A673 (cell line): ENCODE data around the gene ARL3. TPM values are rescaled to one million over a fixed set of nuclear protein-coding genes. Genes with fewer than 3 reads are reported as not detected.

ENCODE experiments used
- BruUV-seq: library from RNA; stranded (reverse); fragments of 400-500 nt; replicated peaks from 2 replicates; lab custom pipeline; 2021; lab: Mats Ljungman, UMichigan
- CTCF ChIA-PET: fragments of 300-600 bp; sonication (Branson Sonifier 250); formaldehyde crosslinking; loops from one replicate; lab custom pipeline; 2022; ENCODE audit warnings: antibody characterized with exemption; lab: Charles Lee
- POLR2A ChIA-PET: fragments of 300-600 bp; sonication (Branson Sonifier 250); formaldehyde crosslinking; loops from one replicate; lab custom pipeline; 2022; ENCODE audit warnings: antibody characterized with exemption; ENCODE audit not compliant: low non-redundant PET; lab: Charles Lee
- DNase-seq: peaks from one replicate; pipeline ENCODE4 v3.0.0-alpha.2; 2015; ENCODE audit warnings: low spot score
- H3K27ac ChIP-seq: fragments of 200-600 bp; sonication (generic); 2 replicates; pipeline ENCODE4 v1.5.1; 2016; ENCODE audit warnings: mixed run types, low read depth, mild to moderate bottlenecking, mixed read lengths, antibody characterized with exemption, low read length; ENCODE audit not compliant: poor library complexity, severe bottlenecking
- H3K27me3 ChIP-seq: fragments of 200-600 bp; sonication (generic); replicated peaks from 2 replicates; pipeline ENCODE4 v1.6.1; 2017; ENCODE audit warnings: mixed run types, low read depth, mild to moderate bottlenecking, mixed read lengths, antibody characterized with exemption, low read length; ENCODE audit not compliant: insufficient read depth, poor library complexity
- H3K36me3 ChIP-seq: fragments of 200-600 bp; sonication (generic); 2 replicates; pipeline ENCODE4 v1.6.1; 2016; ENCODE audit warnings: mixed run types, mild to moderate bottlenecking, mixed read lengths, antibody characterized with exemption, low read length; ENCODE audit not compliant: insufficient read depth, poor library complexity, severe bottlenecking
- H3K4me1 ChIP-seq: fragments of 200-600 bp; sonication (generic); 2 replicates; pipeline ENCODE4 v1.6.1; 2017; ENCODE audit warnings: mixed run types, mild to moderate bottlenecking, mixed read lengths, antibody characterized with exemption, low read length; ENCODE audit not compliant: insufficient read depth, poor library complexity, severe bottlenecking
- H3K4me3 ChIP-seq: fragments of 200-600 bp; sonication (generic); 2 replicates; pipeline ENCODE4 v1.5.1; 2016; ENCODE audit warnings: low read depth, mixed run types, mild to moderate bottlenecking, mixed read lengths, low read length; ENCODE audit not compliant: poor library complexity, severe bottlenecking
- H3K9me3 ChIP-seq: fragments of 200-600 bp; sonication (generic); 2 replicates; pipeline ENCODE4 v1.6.1; 2016; ENCODE audit warnings: mixed run types, low read depth, mild to moderate bottlenecking, mixed read lengths, antibody characterized with exemption, low read length; ENCODE audit not compliant: poor library complexity, severe bottlenecking
- EZH2 ChIP-seq: fragments of 200-600 bp; sonication (generic); IDR thresholded peaks from 2 replicates; pipeline ENCODE4 v1.6.1; 2017; ENCODE audit warnings: borderline replicate concordance, low read depth, mild to moderate bottlenecking, mixed read lengths, antibody characterized with exemption, low read length; ENCODE audit not compliant: poor library complexity, severe bottlenecking
- intact Hi-C: fragments of 100-400 bp; cut with micrococcal nuclease; formaldehyde crosslinking; loops from one replicate; pipeline ENCODE4 v1.10.0; 2022; ENCODE audit not compliant: unreplicated experiment
- total RNA-seq: library from RNA; stranded (reverse); gene quantifications from 2 replicates; pipeline ENCODE4 v1.2.3, GENCODE V29; 2021
- TF ChIP-seq, protein P1 (sequence below): fragments of 300-800, 200-600 bp; sonication (generic); conservative IDR thresholded peaks from 2 replicates; pipeline ENCODE4 v1.5.1; 2017; ENCODE audit warnings: low read depth, mild to moderate bottlenecking, antibody characterized with exemption, low read length, moderate library complexity, mixed read lengths

The ARL3 gene
- total RNA-seq, 1 experiment from 2014 or later = 14.9 TPM

DNA sequence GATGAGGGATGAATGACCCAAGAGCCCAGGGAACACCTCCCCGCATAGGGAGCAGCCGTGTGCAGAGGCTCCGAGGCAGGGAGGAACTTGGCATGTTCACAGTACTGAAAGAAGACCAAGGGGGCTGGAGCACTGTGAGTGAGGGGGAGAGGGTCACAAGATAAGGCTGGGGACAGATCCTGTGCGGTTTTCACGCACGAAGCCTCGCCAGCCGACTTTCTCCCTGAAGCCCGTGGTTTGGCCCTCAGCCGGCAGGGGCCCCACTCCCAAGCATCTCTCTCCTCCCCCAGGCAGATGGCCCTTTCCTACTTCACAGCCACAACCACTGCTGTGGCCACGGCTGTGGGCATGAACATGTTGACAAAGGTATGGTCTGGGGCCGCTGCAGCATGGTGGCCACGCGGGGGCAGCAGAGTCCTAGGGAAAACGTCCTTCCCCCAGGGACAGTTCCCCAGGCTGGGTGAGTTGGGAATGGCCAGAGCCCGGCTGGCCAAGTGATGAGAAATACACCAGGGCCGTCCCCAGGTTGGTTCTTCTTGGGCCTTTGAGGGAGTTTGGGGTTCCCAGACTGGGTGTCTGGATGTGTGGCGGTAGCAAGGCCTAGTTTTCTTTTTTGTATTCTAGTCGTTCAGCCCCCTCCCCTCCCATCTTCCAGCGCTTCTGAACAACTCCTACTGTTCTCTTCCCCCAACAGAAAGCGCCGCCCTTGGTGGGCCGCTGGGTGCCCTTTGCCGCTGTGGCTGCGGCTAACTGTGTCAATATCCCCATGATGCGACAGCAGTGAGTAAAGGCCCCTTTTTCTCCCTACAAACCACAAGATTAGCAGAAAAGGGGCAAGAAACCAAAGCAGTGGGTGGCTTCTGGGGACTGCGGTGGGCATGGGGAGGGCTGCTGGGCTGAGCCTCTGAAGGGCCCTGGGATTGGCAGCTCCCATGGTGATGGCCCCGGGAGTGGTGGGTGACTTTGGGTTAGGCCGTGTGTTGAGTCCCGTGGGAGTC is 15.1 kb upstream of the ARL3 start:
- no peak overlapping the region for H3K4me3 ChIP-seq
- H3K36me3 ChIP-seq = peaks cover 39% of the 10 kb centered on the region
- POLR2A ChIA-PET = no interaction called here
- DNase-seq = peak; percentile 78
- no TSS peak for BruUV-seq
- CTCF ChIA-PET = no interaction called here
- intact Hi-C loops = loop anchor here (2.0 to 10.0 kb wide), 3 partner anchors 103 to 335 kb away; no protein-coding TSS in a partner anchor
- TF ChIP-seq EZH2 = no peak
- TF ChIP-seq, protein P1, sequence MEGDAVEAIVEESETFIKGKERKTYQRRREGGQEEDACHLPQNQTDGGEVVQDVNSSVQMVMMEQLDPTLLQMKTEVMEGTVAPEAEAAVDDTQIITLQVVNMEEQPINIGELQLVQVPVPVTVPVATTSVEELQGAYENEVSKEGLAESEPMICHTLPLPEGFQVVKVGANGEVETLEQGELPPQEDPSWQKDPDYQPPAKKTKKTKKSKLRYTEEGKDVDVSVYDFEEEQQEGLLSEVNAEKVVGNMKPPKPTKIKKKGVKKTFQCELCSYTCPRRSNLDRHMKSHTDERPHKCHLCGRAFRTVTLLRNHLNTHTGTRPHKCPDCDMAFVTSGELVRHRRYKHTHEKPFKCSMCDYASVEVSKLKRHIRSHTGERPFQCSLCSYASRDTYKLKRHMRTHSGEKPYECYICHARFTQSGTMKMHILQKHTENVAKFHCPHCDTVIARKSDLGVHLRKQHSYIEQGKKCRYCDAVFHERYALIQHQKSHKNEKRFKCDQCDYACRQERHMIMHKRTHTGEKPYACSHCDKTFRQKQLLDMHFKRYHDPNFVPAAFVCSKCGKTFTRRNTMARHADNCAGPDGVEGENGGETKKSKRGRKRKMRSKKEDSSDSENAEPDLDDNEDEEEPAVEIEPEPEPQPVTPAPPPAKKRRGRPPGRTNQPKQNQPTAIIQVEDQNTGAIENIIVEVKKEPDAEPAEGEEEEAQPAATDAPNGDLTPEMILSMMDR = peak; percentile 94
- H3K27ac ChIP-seq = no peak overlapping the region
- no peaks in the 10 kb centered on the region for H3K4me1 ChIP-seq
- no peaks in the 10 kb centered on the region for H3K9me3 ChIP-seq
- H3K27me3 ChIP-seq = no peaks in the 10 kb centered on the region

DNA sequence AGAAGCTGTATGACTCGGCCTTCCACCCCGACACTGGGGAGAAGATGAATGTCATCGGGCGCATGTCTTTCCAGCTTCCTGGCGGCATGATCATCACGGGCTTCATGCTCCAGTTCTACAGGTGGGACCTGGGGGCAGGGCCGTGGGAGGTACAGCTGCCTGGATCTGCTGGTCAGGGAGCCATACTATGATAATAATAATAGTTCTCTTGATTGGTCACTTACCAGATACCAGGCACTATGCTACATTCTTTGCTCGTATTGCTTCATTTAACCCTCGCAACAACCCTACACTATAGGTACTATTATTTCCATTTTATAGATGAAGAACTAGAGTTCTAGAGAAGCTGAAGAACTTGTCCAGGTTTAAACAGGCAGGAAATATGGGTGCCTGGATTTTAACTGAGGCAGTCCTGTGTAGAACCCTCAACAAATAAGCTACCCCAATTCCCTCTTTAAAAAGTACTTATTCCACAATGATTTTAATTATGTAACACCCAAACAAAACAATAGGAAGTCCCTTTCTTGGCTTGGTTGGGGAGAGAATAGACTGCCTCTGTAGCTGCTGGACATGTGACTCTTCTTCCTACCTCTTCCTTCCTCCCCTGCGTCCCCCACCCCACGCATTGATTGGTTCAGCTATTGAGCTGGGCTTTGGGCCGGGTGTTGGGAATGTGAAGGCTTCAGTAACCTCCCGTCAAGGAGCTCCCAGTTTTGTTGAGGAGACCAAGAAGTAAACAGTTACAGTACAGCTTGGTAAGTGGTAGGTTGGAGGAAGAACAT is 13.0 kb upstream of the ARL3 start:
- ChIA-PET POLR2A (no interaction called here), CTCF (no interaction called here)
- intact Hi-C loops = loop anchor here (10.0 kb wide), 1 partner anchor 338 kb away; no protein-coding TSS in a partner anchor
- BruUV-seq = no TSS peak
- Histone ChIP-seq H3K27me3 (no peaks in the 10 kb centered on the region), H3K36me3 (peaks cover 43% of the 10 kb centered on the region), H3K27ac (peak overlapping the region; percentile 15), H3K4me3 (no peak overlapping the region), H3K4me1 (no peaks in the 10 kb centered on the region), H3K9me3 (no peaks in the 10 kb centered on the region)
- no peak for DNase-seq
- TF ChIP-seq EZH2 = no peak
- TF ChIP-seq, protein P1 = no peak

DNA sequence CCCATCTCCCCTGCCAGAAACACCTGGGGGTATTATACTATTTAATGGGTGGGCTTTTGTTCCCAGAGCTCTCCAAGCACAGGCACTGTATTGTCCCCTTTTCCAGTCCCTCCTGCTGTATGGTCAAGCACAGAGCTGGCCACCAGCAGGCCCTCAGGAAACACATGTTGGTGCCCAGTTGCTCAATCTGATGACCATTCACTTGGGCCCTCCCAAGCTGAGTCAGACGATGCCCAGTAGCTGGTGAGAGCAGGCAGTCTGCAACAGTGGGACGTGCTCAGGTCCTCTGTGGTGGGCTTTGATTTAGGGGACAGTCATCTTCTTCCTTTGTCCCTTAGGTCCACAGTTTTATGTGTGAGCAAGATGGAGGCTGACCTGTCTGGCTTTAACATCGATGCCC is 12.1 kb upstream of the ARL3 start:
- H3K27me3 ChIP-seq = no peaks in the 10 kb centered on the region
- intact Hi-C loops = loop anchor here (10.0 kb wide), 1 partner anchor 339 kb away; no protein-coding TSS in a partner anchor
- POLR2A ChIA-PET = no interaction called here
- no TSS peak for BruUV-seq
- H3K27ac ChIP-seq = no peak overlapping the region
- peaks cover 39% of the 10 kb centered on the region for H3K36me3 ChIP-seq
- CTCF ChIA-PET = no interaction called here
- DNase-seq = no peak
- no peaks in the 10 kb centered on the region for H3K4me1 ChIP-seq
- TF ChIP-seq, protein P1 = no peak
- no peak for TF ChIP-seq EZH2
- no peaks in the 10 kb centered on the region for H3K9me3 ChIP-seq
- H3K4me3 ChIP-seq = no peak overlapping the region
